SK-N-MC (cell line): ENCODE measurements around the gene RBM4.

Source experiments
- DNase-seq: peaks from one replicate; pipeline ENCODE4 v3.0.0-alpha.2; 2011; ENCODE audit warnings: low read depth, low spot score
- H3K27ac ChIP-seq: fragments of 200-600 bp; sonication (generic); 2 replicates; pipeline ENCODE4 v1.5.1; 2016; ENCODE audit warnings: mixed run types
- H3K36me3 ChIP-seq: fragments of 200-600 bp; sonication (generic); 2 replicates; pipeline ENCODE4 v1.6.1; 2017; ENCODE audit warnings: antibody characterized with exemption, low read length, mixed read lengths; ENCODE audit not compliant: insufficient read depth
- H3K4me3 ChIP-seq: fragments of 200-600 bp; sonication (generic); 2 replicates; pipeline ENCODE4 v1.5.1; 2016
- H3K9ac ChIP-seq: fragments of 200-600 bp; sonication (generic); 2 replicates; pipeline ENCODE4 v1.8.0; 2017; ENCODE audit warnings: mixed run types, mixed read lengths; ENCODE audit not compliant: insufficient read length
- H3K9me3 ChIP-seq: fragments of 200-600 bp; sonication (generic); 2 replicates; pipeline ENCODE4 v1.6.1; 2017; ENCODE audit warnings: low read depth, mild to moderate bottlenecking, antibody characterized with exemption, low read length, moderate library complexity, mixed read lengths
- EZH2 ChIP-seq: fragments of 200-600 bp; sonication (generic); IDR thresholded peaks from one replicate; pipeline ENCODE4 v1.6.1; 2017; ENCODE audit warnings: antibody characterized with exemption
- FOXP2 ChIP-seq: optimal IDR thresholded peaks from 2 replicates; pipeline ENCODE3; 2011; ENCODE audit warnings: mild to moderate bottlenecking, moderate library complexity; ENCODE audit not compliant: insufficient read depth; ENCODE audit errors: extremely low read length, control extremely low read depth
- POLR2AphosphoS5 ChIP-seq: IDR thresholded peaks from 2 replicates; pipeline ENCODE4 v1.6.1; 2012; ENCODE audit warnings: mild to moderate bottlenecking, low read depth, low read length, borderline replicate concordance

RBM4 gene

DNA sequence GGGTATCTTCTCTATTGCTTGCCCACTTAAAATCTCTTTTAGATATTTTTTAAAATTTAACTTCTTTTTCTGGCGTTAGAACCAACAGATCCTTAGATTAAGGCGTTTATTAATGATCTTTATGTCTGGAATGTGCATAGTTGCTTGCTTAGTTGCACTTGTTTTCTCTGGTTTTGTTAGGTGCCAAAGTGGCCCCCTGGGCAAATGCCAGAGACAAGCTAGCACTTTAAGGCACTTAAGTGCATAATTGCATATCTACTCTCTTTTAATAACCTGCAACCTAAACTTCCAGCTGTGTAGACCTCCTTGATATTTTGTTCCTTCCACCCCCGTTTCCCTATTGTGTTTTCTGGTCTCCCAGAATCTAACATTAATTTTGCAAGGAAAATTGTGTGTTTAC, 3.3 kb downstream of the RBM4 start:
- Histone ChIP-seq H3K9me3 (no peaks in the 10 kb centered on the region), H3K27ac (no peak overlapping the region), H3K4me3 (peak overlapping the region; percentile 92), H3K36me3 (peaks cover 78% of the 10 kb centered on the region), H3K9ac (peak overlapping the region; percentile 57)
- no peak for TF ChIP-seq POLR2AphosphoS5
- TF ChIP-seq FOXP2 = no peak
- TF ChIP-seq EZH2 = no peak
- no peak for DNase-seq

GRCh38 chr11:66643745-66644437, 5.4 kb downstream of the RBM4 start:
- no peak for DNase-seq

GRCh38 chr11:66646828-66647227, 8.3 kb downstream of the RBM4 start:
- no peak overlapping the region for H3K4me3 ChIP-seq
- no peak overlapping the region for H3K27ac ChIP-seq
- no peaks in the 10 kb centered on the region for H3K9me3 ChIP-seq
- no peak for DNase-seq
- peaks cover 87% of the 10 kb centered on the region for H3K36me3 ChIP-seq
- no peak overlapping the region for H3K9ac ChIP-seq
- TF ChIP-seq POLR2AphosphoS5 (no peak), FOXP2 (no peak), EZH2 (no peak)

More at GRCh38 chr11:66643745-66644437, 5.4 kb downstream of the RBM4 start:
- no peaks in the 10 kb centered on the region for H3K9me3 ChIP-seq
- no peak overlapping the region for H3K27ac ChIP-seq
- TF ChIP-seq FOXP2 = no peak
- TF ChIP-seq EZH2 = no peak
- no peak for TF ChIP-seq POLR2AphosphoS5
- peaks cover 97% of the 10 kb centered on the region for H3K36me3 ChIP-seq
- H3K9ac ChIP-seq = no peak overlapping the region
- H3K4me3 ChIP-seq = no peak overlapping the region

DNA sequence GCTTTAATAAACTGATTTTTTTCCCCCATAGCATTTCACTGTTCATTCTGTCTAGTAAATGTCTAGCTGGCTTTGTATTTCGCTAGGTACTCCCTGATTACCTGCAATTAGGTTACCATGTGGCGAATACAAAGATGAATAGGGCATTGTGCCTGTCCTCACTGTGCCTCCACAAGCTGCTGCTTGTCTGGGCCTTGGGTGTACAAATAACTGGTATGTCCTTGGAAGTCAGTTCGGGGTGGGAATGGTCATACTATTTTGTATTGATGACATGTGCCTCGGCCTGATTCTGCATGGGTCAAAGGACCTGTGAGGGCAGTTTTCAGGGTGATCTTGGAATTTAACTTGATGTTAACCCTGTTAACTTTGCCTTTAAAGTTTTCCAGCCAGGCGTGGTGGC, 11.4 kb downstream of the RBM4 start:
- H3K9ac ChIP-seq = no peak overlapping the region
- TF ChIP-seq EZH2 = no peak
- no peak for TF ChIP-seq FOXP2
- no peak; the same call in 1 of the 2 replicates for TF ChIP-seq POLR2AphosphoS5
- DNase-seq = no peak
- H3K4me3 ChIP-seq = no peak overlapping the region
- H3K9me3 ChIP-seq = no peaks in the 10 kb centered on the region
- H3K36me3 ChIP-seq = peaks cover 75% of the 10 kb centered on the region
- H3K27ac ChIP-seq = no peak overlapping the region

GRCh38 chr11:66651016-66651415, 12.5 kb downstream of the RBM4 start:
- no peak overlapping the region for H3K27ac ChIP-seq
- H3K36me3 ChIP-seq = peaks cover 71% of the 10 kb centered on the region
- TF ChIP-seq EZH2 = no peak
- no peak for TF ChIP-seq FOXP2
- peak; percentile 29; the same call in 1 of the 2 replicates for TF ChIP-seq POLR2AphosphoS5
- H3K9ac ChIP-seq = no peak overlapping the region
- no peak for DNase-seq
- H3K9me3 ChIP-seq = no peaks in the 10 kb centered on the region
- no peak overlapping the region for H3K4me3 ChIP-seq

GRCh38 chr11:66652651-66653050, 14.1 kb downstream of the RBM4 start:
- TF ChIP-seq EZH2 = no peak
- TF ChIP-seq FOXP2 = no peak
- TF ChIP-seq POLR2AphosphoS5 = no peak
- H3K9ac ChIP-seq = no peak overlapping the region
- no peak overlapping the region for H3K4me3 ChIP-seq
- DNase-seq = no peak
- no peak overlapping the region for H3K27ac ChIP-seq
- H3K36me3 ChIP-seq = peaks cover 64% of the 10 kb centered on the region
- H3K9me3 ChIP-seq = no peaks in the 10 kb centered on the region

DNA sequence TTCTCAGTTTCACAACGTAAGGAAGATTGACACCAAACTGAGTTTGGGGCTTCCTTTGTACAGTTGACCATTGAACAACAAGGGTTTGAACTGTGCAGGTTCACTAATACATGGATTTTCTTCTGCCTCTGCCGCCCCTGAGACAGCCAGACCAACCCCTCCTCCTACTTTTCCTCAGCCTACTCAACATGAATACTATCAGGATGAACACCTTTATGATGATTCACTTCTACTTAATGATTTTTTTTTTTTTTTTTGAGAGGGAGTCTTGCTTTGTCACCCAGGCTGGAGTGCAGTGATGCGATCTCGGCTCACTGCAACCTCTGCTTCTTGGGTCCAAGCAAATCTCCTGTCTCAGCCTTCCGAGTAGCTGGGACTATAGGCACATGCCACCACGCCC, 14.6 kb downstream of the RBM4 start:
- Histone ChIP-seq H3K36me3 (peaks cover 64% of the 10 kb centered on the region), H3K9ac (no peak overlapping the region), H3K27ac (no peak overlapping the region), H3K4me3 (no peak overlapping the region), H3K9me3 (no peaks in the 10 kb centered on the region)
- no peak for DNase-seq
- no peak for TF ChIP-seq EZH2
- TF ChIP-seq FOXP2 = no peak
- no peak for TF ChIP-seq POLR2AphosphoS5

DNA sequence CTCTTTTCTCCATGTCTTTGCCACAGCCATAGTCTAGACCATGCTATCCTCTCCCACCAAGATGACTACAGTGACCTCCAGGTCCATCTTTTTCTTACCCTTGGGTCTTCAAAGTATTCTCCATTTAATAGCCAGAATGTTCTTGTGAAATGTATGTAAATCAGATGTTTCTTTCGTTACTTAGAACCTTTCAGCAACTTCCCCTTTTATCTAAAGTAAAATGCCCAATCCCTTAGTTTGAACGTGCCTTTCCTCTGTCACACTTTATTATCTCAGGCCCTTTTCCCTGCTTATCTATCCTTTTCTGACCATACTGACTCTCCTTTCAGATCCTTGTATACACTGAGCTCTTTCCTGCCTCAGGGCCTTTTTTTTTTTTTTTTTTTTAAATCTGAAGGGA, 21.3 kb downstream of the RBM4 start:
- Histone ChIP-seq H3K9me3 (no peaks in the 10 kb centered on the region), H3K27ac (peak overlapping the region; percentile 2; the same call in 1 of the 2 replicates), H3K9ac (no peak overlapping the region), H3K36me3 (peaks cover 44% of the 10 kb centered on the region), H3K4me3 (no peak overlapping the region)
- DNase-seq = no peak
- TF ChIP-seq EZH2 = no peak
- no peak for TF ChIP-seq FOXP2
- TF ChIP-seq POLR2AphosphoS5 = no peak
